ENCODE measurements around the gene ZBTB34.
A peak's percentile ranks its signal among the peaks of the same experiment; 100 is the strongest.

ZBTB34 gene

DNA sequence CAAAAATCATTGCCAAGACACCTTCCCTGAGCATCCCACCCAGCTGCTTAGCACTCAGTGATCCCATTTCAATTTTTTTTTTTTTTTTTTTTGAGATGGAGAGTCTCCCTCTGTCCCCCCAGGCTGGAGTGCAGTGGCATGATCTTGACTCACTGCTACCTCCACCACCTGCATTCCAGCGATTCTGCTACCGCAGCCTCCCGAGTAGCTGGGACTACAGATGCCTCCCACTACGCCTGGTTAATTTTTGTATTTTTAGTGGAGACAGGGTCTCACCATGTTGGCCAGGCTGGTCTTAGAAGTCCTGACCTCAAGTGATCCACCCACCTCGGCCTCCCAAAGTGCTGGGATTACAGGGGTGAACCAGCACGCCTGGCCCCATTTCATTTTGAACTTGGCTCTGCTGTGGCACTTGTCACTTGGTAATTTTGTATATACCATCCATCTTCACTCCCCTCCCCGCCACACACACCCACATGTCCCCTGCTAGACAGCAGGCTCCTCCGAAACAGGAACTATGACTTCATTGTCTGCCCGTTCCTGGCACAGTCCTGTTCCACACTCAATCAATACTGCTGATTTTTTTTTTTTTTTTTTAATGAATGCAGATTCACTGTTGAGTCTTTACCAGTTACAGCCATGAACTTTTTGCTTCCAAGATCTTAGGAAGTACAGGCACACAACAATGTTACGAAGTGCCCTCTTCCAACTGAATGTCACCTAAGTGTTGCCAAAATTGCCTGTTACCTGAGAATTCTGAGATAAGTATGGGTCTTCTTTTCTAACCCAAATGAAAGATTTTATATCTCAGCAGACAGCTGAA, 17.3 kb upstream of the ZBTB34 start:
- no peak for DNase-seq (ENCODE audit: low read depth in 2 of 2)

GRCh38 chr9:126844085-126844484, 16.4 kb upstream of the ZBTB34 start:
- no peak for DNase-seq (ENCODE audit: low read depth in 2 of 2)

DNA sequence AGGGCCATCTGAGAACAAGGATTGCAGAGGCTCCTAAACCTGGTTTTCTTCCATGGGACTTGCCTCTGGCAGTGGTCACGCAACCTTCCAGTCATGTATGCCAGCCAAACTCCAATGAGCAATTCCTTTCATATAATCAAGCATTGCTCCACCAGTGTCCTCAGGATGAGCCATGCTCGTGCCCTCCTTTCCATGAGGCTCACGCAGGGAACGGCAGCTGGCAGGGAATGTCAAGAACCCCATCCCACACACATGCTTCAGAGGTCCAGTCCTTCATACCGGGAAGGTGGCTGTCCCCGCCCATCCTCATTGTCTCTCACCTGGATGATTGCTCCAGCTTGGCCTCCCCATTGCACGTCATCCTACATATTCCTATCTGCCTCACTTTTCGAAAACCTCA, 13.4 kb upstream of the ZBTB34 start:
- no peak for DNase-seq (ENCODE audit: low read depth in 2 of 2)

DNA sequence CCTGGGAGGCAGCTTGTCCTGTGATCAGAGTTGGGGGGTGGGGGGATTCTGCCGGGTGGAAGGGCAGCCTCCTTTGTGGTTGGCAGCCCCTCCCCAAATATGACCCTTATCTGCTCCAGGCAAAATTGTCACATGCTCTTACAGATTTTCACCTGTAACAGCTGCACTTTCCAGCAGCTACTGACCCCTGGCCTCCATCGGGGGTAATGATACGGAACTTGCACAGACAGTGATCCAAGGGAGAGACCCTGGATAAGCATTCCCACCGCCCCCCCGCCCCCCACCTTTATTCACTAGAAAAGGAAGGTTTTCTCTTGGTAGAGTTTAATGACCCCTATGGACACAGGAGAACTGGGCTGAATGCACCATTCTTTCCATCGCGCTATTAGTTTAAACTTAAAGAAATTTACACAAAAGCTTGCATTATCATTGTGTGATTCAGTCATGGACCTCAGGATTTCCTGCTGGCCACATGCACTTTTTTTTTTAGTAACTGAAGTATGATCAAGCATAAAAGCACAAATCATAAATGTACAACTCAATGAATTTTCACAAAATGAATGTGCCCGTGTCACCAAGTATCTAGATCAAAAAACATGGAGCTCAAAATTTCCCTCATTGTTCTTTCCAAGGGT, 10.7 kb upstream of the ZBTB34 start:
- DNase-seq (ENCODE audit: low read depth in 2 of 2): no peak

- DNase-seq (ENCODE audit: low read depth in 2 of 2): no peak
Measured at GRCh38 chr9:126851286-126851880, 9.1 kb upstream of the ZBTB34 start.

GRCh38 chr9:126852086-126852688, 8.3 kb upstream of the ZBTB34 start:
- DNase-seq (ENCODE audit: low read depth in 2 of 2): no peak

DNA sequence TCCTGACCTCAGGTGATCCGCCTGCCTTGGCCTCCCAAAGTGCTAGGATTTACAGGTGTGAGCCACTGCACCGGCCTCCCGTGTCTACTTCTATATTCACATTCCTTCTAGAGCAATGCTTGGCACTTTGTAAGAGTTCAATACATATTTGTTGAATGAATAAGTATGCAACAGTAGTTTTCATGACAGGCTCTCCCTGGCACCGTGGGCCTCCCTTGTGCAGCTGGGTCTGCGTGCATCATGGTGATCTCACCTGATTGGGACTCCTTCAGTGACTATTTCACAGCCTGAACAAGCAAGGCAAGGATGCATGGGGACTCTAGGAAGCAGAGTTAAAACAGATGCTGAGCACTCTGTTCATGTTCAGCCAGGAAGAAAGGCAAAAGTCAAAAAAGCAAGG, 6.8 kb upstream of the ZBTB34 start:
- no peak for DNase-seq (ENCODE audit: low read depth in 2 of 2)

GRCh38 chr9:126854734-126855133, 5.7 kb upstream of the ZBTB34 start:
- no peak for DNase-seq (ENCODE audit: low read depth in 2 of 2)

DNA sequence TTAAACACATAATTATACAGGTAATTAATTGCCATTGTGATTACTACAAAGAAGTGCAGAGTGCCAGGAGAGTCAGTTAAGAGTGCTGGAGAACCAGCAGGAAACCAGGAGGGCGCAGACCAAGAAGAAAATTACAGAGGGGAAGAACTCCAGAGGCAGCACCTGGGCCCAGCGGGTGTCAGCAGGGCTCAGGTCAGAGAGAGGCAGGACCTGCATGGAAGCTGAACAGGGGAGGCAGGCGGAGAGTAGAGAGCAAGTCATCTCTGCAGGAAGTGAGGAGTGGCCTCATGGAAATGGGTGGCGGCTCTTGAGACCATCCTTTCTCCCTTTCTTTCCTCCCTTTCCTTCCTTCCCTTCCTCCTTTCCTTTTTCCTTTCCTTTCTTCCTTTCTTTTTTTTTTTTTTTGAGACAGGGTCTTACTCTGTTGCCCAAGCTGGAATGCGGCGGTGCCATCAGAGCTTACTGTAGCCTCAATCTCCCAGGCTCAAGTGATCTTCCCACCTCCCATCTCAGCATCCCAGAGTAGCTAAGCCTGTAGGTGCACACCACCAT, 4.0 kb upstream of the ZBTB34 start:
- DNase-seq (ENCODE audit: low read depth in 2 of 2): no peak

GRCh38 chr9:126857261-126857960, 3.0 kb upstream of the ZBTB34 start:
- no peak for DNase-seq (ENCODE audit: low read depth in 2 of 2)

- DNase-seq (ENCODE audit: low read depth in 2 of 2): no peak
Measured at GRCh38 chr9:126859111-126859510, 1.3 kb upstream of the ZBTB34 start.

GRCh38 chr9:126860757-126861466, 473 bp downstream of the ZBTB34 start:
- peak in 1 of 2 donors; percentile 4 for DNase-seq (ENCODE audit: low read depth in 2 of 2)

- DNase-seq (ENCODE audit: low read depth in 2 of 2): no peak
Measured at GRCh38 chr9:126861707-126862103, 1.3 kb downstream of the ZBTB34 start.

DNA sequence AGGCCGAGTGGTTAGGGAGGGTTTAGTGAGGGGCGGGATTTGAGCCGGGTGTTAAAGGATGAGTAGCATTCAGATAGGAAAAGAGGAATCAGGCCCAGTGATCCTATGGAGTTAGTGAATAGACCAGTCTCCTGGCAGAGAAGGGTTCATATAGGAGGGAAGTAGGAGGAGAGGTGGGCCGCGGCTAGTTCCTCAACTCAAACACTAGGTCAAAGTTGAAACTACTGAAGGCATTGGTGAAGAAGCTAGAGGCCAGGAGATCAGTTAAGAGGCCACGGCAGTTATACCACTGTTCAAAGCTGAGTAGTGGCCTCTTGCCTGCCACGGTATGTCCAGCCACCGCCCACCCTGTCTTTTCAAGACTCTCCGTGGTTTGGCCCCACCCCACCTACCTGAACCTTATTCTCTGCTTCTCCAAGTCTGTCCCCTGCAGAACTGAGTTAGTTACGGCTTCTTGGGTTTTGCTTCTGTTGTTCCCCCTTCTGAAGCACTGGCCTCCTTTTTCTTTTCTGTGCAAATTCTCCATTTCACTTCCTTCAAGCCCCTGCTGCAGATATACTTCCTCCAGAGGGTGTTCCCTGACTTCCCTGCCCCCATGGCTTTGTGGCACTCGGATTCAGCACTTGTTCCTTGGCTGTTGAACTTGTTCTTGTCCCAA, 1.8 kb downstream of the ZBTB34 start:
- DNase-seq (ENCODE audit: low read depth in 2 of 2): no peak

DNA sequence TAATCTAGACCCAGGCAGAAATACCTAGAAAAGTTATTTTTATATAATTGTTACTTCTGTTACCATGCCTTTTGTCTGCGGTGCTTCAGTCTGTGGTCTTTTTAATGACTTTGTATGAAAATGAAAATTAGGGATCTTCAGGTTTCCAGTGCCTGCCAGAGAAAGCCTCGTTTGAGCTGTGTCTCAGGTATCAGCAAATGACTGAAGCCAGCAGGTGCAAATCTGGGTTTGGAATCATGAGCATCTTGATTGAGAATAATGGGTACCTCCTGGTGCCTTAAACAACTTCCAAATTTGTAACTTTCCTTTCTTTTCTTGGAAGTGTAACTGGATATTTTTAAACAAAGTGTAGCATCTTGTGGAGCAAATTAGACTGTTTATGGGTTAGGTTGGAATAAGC, 4.3 kb downstream of the ZBTB34 start:
- DNase-seq (ENCODE audit: low read depth in 2 of 2): no peak

DNA sequence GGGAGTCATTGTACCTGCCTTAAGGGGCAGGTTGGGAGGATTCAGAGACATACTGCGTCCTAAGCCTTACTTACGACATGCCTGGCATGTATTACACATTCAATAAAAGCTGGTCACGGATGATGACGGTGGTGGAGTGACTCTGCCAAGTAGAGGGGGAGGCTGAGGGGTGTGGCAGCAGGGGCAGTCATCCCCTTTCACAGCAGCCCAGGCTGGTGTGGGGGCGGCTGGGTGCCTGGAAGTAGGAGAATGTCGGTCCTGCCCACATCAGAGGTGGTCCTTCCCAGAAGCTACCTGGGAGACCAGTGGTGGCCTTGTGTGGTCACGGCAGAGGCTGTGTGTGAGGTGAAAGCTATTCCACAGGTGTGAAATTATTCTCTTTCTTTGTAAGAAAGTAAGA, 8.9 kb downstream of the ZBTB34 start:
- peak in 1 of 2 donors; percentile 3 for DNase-seq (ENCODE audit: low read depth in 2 of 2)

DNA sequence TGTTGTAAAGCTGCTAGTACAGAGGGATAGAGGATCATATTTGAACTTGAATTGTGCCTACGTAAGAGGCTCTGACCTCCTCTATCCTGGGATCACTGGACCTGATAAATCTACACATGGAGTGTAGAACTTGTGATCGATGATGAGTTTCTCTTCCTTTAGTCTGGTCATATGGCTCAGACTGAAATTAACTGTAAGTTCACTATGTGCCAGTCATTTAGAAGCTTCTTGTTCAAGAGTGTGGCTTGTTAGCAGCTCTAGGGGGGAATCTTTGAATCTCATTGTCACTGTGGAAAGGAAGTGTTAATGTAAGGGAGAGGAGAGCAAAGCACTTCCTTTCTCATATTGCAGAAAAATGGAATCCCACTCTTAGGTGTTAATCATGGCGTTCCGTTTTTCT, 12.1 kb downstream of the ZBTB34 start:
- no peak for DNase-seq (ENCODE audit: low read depth in 2 of 2)

DNA sequence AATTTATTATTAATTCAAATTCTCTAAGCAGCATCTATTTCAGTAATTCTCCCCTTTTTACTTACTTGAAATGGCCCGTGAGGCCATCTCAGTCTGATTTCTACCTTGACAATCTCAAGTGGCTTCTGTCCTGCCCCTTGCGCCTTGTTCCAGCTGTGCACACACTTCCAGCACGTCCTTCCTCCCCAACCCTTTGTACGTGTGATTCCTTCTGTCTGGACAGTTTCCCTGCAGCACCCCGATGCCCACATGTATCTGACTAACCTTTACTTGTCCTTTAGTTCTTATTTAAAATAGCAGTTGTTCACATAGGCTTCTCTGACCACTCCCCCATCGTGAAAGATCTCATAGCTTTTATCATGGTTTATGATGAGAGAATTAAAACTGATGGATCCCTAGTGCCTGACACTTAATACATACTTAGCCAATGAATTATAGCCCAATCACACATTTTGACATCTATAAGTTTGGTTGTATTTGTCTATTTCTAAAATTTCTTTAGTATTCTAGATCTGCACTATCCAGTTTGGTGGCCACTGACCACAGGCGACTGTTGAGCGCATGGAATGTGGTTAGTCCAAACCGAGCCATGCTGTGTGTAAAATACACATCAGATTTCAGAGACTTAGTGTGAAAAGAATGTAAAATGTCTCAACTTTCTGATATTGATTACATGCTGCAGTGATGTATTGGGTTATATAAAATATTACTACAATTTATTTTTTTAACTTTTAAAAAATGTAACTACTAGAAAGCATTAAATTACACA, 14.3 kb downstream of the ZBTB34 start:
- DNase-seq (ENCODE audit: low read depth in 2 of 2): no peak

- DNase-seq (ENCODE audit: low read depth in 2 of 2): no peak
Measured at GRCh38 chr9:126875756-126876510, 15.5 kb downstream of the ZBTB34 start.
